HCT116 (cell line): ENCODE results near the gene FOXO6. TPM values are rescaled to one million over a fixed set of nuclear protein-coding genes. Genes with fewer than 3 reads are reported as not detected.

ENCODE experiments used
- ATAC-seq: fragments of 200-7000 bp; cut with Tn5 transposase; 2 replicates; pipeline ENCODE4 v1.9.1; 2020; ENCODE audit warnings: mild to moderate bottlenecking, moderate library complexity
- BruUV-seq: library from RNA; stranded (reverse); fragments of 400-500 nt; replicated peaks from 2 replicates; lab custom pipeline; 2021; lab: Mats Ljungman, UMichigan
- CTCF ChIA-PET: fragments of 300-600 bp; sonication (Branson Sonifier 250); formaldehyde crosslinking; loops from one replicate; lab custom pipeline; 2021; ENCODE audit warnings: antibody characterized with exemption; lab: Charles Lee
- POLR2A ChIA-PET: fragments of 300-600, 350-600 bp; sonication (Branson Sonifier 250); formaldehyde crosslinking; loops from one replicate; lab custom pipeline; 2021; ENCODE audit warnings: antibody characterized with exemption; lab: Charles Lee
- RAD21 ChIA-PET, 2 experiments: fragments of 300-600 bp; sonication (Branson Sonifier 250); formaldehyde crosslinking; loops; one replicate each; lab custom pipeline; 2023; ENCODE audit warnings: low total read pairs in 2 of 2; ENCODE audit not compliant: uncharacterized antibody in 2 of 2, unreplicated experiment in 2 of 2, low non-redundant PET in 1 of 2; lab: Charles Lee
- DNase-seq: peaks from one replicate; pipeline ENCODE4 v3.0.0-alpha.2; 2010; ENCODE audit warnings: low read depth, low spot score
- H2AFZ ChIP-seq: fragments of 200-600 bp; shearing (Covaris generic), sonication (generic); 2 replicates; pipeline ENCODE4 v1.6.1; 2017; ENCODE audit warnings: low read depth, mixed run types, mixed read lengths, antibody characterized with exemption, low read length; ENCODE audit not compliant: poor library complexity, severe bottlenecking
- H3K27ac ChIP-seq: 2 replicates; pipeline ENCODE4 v1.5.1; 2012; ENCODE audit warnings: low read depth, low read length
- H3K27me3 ChIP-seq: fragments of 200-600 bp; sonication (generic); 2 replicates; pipeline ENCODE4 v1.6.1; 2016; ENCODE audit warnings: mixed run types, low read length, mixed read lengths; ENCODE audit not compliant: insufficient read depth
- H3K36me3 ChIP-seq, 2 experiments: fragments of 200-500 bp in 1 of 2; fragments of 200-600 bp in 1 of 2; sonication (Bioruptor generic) in 1 of 2; sonication (generic) in 1 of 2; 2 replicates each; pipeline versions ENCODE4 v1.5.1 to v1.6.1; 2014 to 2016; ENCODE audit warnings: low read length in 2 of 2, inconsistent platforms in 1 of 2, mixed read lengths in 1 of 2, mixed run types in 1 of 2; ENCODE audit not compliant: insufficient read depth in 2 of 2, control insufficient read depth in 1 of 2
- H3K4me1 ChIP-seq, 2 experiments: fragments of 200-600 bp in 1 of 2; sonication (generic) in 1 of 2; 2 replicates each; pipeline versions ENCODE4 v1.5.1 to v1.6.1; 2012 to 2017; ENCODE audit warnings: low read length in 2 of 2, inconsistent platforms in 1 of 2, mild to moderate bottlenecking in 1 of 2, mixed read lengths in 1 of 2, mixed run types in 1 of 2, moderate library complexity in 1 of 2; ENCODE audit not compliant: insufficient read depth in 2 of 2, control insufficient read depth in 1 of 2
- H3K4me2 ChIP-seq: fragments of 200-600 bp; sonication (generic); 2 replicates; pipeline ENCODE4 v1.6.1; 2017; ENCODE audit warnings: mixed run types, low read length, mixed read lengths
- H3K4me3 ChIP-seq, 2 experiments: fragments of 200-600 bp in 1 of 2; sonication (generic) in 1 of 2; replicated peaks in 1 of 2; 2 replicates each; pipeline ENCODE4 v1.5.1; 2011 to 2016; ENCODE audit warnings: low read length in 2 of 2, control low read depth in 1 of 2, low read depth in 1 of 2, mild to moderate bottlenecking in 1 of 2, mixed read lengths in 1 of 2, mixed run types in 1 of 2
- H3K79me2 ChIP-seq: fragments of 200-600 bp; sonication (generic); 2 replicates; pipeline ENCODE4 v1.6.1; 2017; ENCODE audit warnings: mild to moderate bottlenecking, mixed run types, low read length, moderate library complexity, mixed read lengths; ENCODE audit not compliant: insufficient read depth
- H3K9ac ChIP-seq: fragments of 200-600 bp; sonication (generic); 2 replicates; pipeline ENCODE4 v1.6.1; 2016; ENCODE audit warnings: low read length, mixed read lengths
- H3K9me2 ChIP-seq: fragments of 200-600 bp; sonication (generic), shearing (Covaris generic); 2 replicates; pipeline ENCODE4 v1.6.1; 2017; ENCODE audit warnings: mixed run types, mild to moderate bottlenecking, moderate library complexity; ENCODE audit not compliant: insufficient read depth
- H3K9me3 ChIP-seq, 2 experiments: fragments of 200-500 bp in 1 of 2; fragments of 200-600 bp in 1 of 2; sonication (Bioruptor generic) in 1 of 2; sonication (generic) in 1 of 2; 2 replicates each; pipeline ENCODE4 v1.6.1; 2014 to 2017; ENCODE audit warnings: low read length in 2 of 2, mixed read lengths in 2 of 2, inconsistent platforms in 1 of 2, low read depth in 1 of 2, mild to moderate bottlenecking in 1 of 2, mixed run types in 1 of 2, moderate library complexity in 1 of 2; ENCODE audit not compliant: control insufficient read depth in 1 of 2, insufficient read depth in 1 of 2
- H4K20me1 ChIP-seq: fragments of 200-600 bp; sonication (generic), shearing (Covaris generic); 2 replicates; pipeline ENCODE4 v1.6.1; 2017; ENCODE audit warnings: mixed run types, mild to moderate bottlenecking, moderate library complexity; ENCODE audit not compliant: insufficient read depth
- CEBPB ChIP-seq: IDR thresholded peaks from 2 replicates; pipeline ENCODE4 v1.6.1; 2012; ENCODE audit warnings: low read depth
- ELF1 ChIP-seq: IDR thresholded peaks from 2 replicates; pipeline ENCODE4 v1.6.1; 2012; ENCODE audit warnings: low read depth, borderline replicate concordance
- EZH2 ChIP-seq: fragments of 200-600 bp; sonication (generic); IDR thresholded peaks from 2 replicates; pipeline ENCODE4 v1.6.1; 2017; ENCODE audit warnings: antibody characterized with exemption, mixed run types
- FOSL1 ChIP-seq: IDR thresholded peaks from 2 replicates; pipeline ENCODE4 v1.6.1; 2012; ENCODE audit warnings: low read depth
- POLR2A ChIP-seq: IDR thresholded peaks from 2 replicates; pipeline ENCODE4 v1.7.0; 2011; ENCODE audit warnings: borderline replicate concordance; ENCODE audit not compliant: insufficient read depth, insufficient read length; ENCODE audit errors: extremely low read depth
- POLR2AphosphoS5 ChIP-seq: IDR thresholded peaks from 2 replicates; pipeline ENCODE4 v1.6.1; 2011; ENCODE audit warnings: mild to moderate bottlenecking, low read depth, low read length, moderate library complexity
- RAD21 ChIP-seq: IDR thresholded peaks from 2 replicates; pipeline ENCODE4 v1.6.1; 2012; ENCODE audit warnings: low read depth, mild to moderate bottlenecking
- REST ChIP-seq: IDR thresholded peaks from 2 replicates; pipeline ENCODE4 v1.6.1; 2012; ENCODE audit warnings: low read depth
- SP1 ChIP-seq: IDR thresholded peaks from 2 replicates; pipeline ENCODE4 v1.6.1; 2012; ENCODE audit warnings: low read depth
- TCF7L2 ChIP-seq: IDR thresholded peaks from 2 replicates; pipeline ENCODE4 v1.7.0; 2011; ENCODE audit warnings: borderline replicate concordance, inconsistent platforms; ENCODE audit not compliant: insufficient read depth, insufficient read length; ENCODE audit errors: extremely low read depth
- YY1 ChIP-seq: IDR thresholded peaks from 2 replicates; pipeline ENCODE4 v1.6.1; 2011; ENCODE audit warnings: low read length, low read depth, moderate library complexity, mild to moderate bottlenecking; ENCODE audit not compliant: insufficient replicate concordance; ENCODE audit errors: extremely low read depth
- ZFX ChIP-seq: fragments of 450-650 bp; IDR thresholded peaks from 2 replicates; pipeline ENCODE4 v1.6.1; 2017
- intact Hi-C: fragments of 100-400 bp; cut with micrococcal nuclease; formaldehyde crosslinking; loops from 2 replicates; pipeline ENCODE4 v1.10.0; 2022
- total RNA-seq: library from RNA; stranded (reverse); gene quantifications from one replicate; pipeline ENCODE4 v1.2.1, GENCODE V29; 2021; ENCODE audit not compliant: unreplicated experiment
- TF ChIP-seq, protein P1 (sequence below): IDR thresholded peaks from 2 replicates; pipeline ENCODE4 v1.6.1; 2012
- TF ChIP-seq, protein P2 (sequence below): IDR thresholded peaks from 2 replicates; pipeline ENCODE4 v1.6.1; 2012

FOXO6 gene
- total RNA-seq, 1 experiment from 2014 or later: 7.0 TPM

DNA sequence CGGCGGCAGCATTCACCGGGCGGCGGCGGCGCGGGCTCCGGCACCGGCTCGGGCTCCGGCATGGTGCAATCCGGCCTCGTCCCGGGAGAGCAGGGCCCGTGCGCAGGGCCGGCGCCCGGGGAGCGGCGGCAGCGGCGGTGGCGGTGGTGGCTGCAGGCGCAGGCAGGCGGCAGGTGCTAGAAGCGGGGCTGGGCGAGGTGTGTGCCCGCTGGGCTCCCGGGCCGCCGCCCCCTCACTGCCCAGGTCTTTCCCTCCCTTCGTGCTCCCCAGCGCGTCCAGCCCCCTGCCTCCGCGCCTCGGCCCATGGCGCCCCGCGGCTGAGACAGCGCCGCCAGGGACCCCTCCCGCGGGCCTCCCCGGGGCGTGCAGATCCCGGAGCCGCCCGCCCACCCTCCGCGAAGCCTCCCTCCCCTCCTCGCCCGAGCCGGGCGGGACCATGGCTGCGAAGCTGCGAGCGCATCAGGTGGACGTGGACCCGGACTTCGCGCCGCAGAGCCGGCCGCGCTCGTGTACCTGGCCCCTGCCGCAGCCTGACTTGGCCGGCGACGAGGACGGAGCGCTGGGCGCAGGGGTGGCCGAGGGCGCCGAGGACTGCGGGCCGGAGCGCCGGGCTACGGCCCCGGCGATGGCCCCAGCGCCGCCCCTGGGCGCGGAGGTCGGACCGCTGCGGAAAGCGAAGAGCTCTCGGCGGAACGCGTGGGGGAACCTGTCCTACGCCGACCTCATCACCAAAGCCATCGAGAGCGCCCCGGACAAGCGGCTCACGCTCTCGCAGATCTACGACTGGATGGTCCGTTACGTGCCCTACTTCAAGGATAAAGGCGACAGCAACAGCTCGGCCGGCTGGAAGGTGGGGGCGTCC, 492 bp downstream of the FOXO6 start:
- Histone ChIP-seq H3K27me3 (no peaks in the 10 kb centered on the region), H3K9me3 (no peaks in the 10 kb centered on the region), H3K9ac (peak overlapping the region; percentile 58), H3K27ac (peak overlapping the region; percentile 40; the same call in 1 of the 2 replicates), H3K4me3 (peak overlapping the region; percentile 35 to 57), H3K79me2 (no peaks in the 10 kb centered on the region), H3K4me1 (peaks cover 16 to 47% of the 10 kb centered on the region in 2 experiments), H3K4me2 (peak overlapping the region; percentile 83), H4K20me1 (no peaks in the 10 kb centered on the region), H2AFZ (no peak overlapping the region), H3K36me3 (no peaks in the 10 kb centered on the region), H3K9me2 (no peaks in the 10 kb centered on the region)
- BruUV-seq: no TSS peak
- no peak for DNase-seq
- intact Hi-C loops: loop anchor here (2.0 kb wide), 1 partner anchor 55 kb away; no protein-coding TSS in a partner anchor
- POLR2A ChIA-PET: interaction anchor here (0.5 to 2.4 kb wide), 5 partner anchors 13 to 57 kb away, joined by 3 to 6 read pairs (median 4); no protein-coding TSS in a partner anchor
- CTCF ChIA-PET: interaction anchor here (0.6 to 2.1 kb wide), 8 partner anchors 16 to 762 kb away, joined by 3 to 8 read pairs (median 4); no protein-coding TSS in a partner anchor
- RAD21 ChIA-PET: no interaction called here
- TF ChIP-seq FOSL1: no peak
- TF ChIP-seq TCF7L2: peak; percentile 3
- peak; percentile 55 for ATAC-seq

GRCh38 chr1:41362357-41362721, 1.1 kb downstream of the FOXO6 start:
- CTCF ChIA-PET: interaction anchor here (1.2 kb wide), 1 partner anchor 130 kb away, joined by 3 read pairs; no protein-coding TSS in a partner anchor

More at GRCh38 chr1:41362357-41362721, 1.1 kb downstream of the FOXO6 start:
- peaks cover 16 to 46% of the 10 kb centered on the region in 2 experiments for H3K4me1 ChIP-seq
- H3K36me3 ChIP-seq: no peaks in the 10 kb centered on the region
- intact Hi-C loops: no loop called here
- H3K9me2 ChIP-seq: no peaks in the 10 kb centered on the region
- ATAC-seq (no peak), DNase-seq (no peak)
- peak overlapping the region; percentile 58 for H3K9ac ChIP-seq
- H3K4me3 ChIP-seq: peak overlapping the region; percentile 35 to 57
- no peak overlapping the region for H2AFZ ChIP-seq
- no peaks in the 10 kb centered on the region for H3K9me3 ChIP-seq
- RAD21 ChIA-PET: no interaction called here
- no peak overlapping the region for H3K27ac ChIP-seq
- peak overlapping the region; percentile 83 for H3K4me2 ChIP-seq
- no peaks in the 10 kb centered on the region for H4K20me1 ChIP-seq
- POLR2A ChIA-PET: no interaction called here
- H3K79me2 ChIP-seq: no peaks in the 10 kb centered on the region
- BruUV-seq: no TSS peak
- TF ChIP-seq YY1 (no peak), REST (no peak), EZH2 (no peak), POLR2AphosphoS5 (no peak), SP1 (no peak), CEBPB (no peak), POLR2A (no peak), RAD21 (no peak), ZFX (no peak), ELF1 (no peak)
- TF ChIP-seq, protein P1, sequence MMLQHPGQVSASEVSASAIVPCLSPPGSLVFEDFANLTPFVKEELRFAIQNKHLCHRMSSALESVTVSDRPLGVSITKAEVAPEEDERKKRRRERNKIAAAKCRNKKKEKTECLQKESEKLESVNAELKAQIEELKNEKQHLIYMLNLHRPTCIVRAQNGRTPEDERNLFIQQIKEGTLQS: no peak
- TF ChIP-seq, protein P2, sequence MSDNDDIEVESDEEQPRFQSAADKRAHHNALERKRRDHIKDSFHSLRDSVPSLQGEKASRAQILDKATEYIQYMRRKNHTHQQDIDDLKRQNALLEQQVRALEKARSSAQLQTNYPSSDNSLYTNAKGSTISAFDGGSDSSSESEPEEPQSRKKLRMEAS: no peak
- TF ChIP-seq, all 23 proteins: peak for 0
- H3K27me3 ChIP-seq: no peaks in the 10 kb centered on the region
